Measurements from ENCODE around the gene EYA4.

Gene EYA4

GRCh38 chr6:133359256-133359655, 118.1 kb downstream of the EYA4 start:
- no peak overlapping the region for H3K4me3 ChIP-seq (ENCODE audit: low read length in 2 of 2)

GRCh38 chr6:133359760-133360159, 118.6 kb downstream of the EYA4 start:
- no peaks in the 10 kb centered on the region for H3K4me1 ChIP-seq (ENCODE audit: control insufficient read depth in 2 of 2, insufficient read depth in 2 of 2, low read length in 2 of 2)

More at GRCh38 chr6:133359256-133359655, 118.1 kb downstream of the EYA4 start:
- H3K4me1 ChIP-seq (ENCODE audit: control insufficient read depth in 2 of 2, insufficient read depth in 2 of 2, low read length in 2 of 2) = no peaks in the 10 kb centered on the region
- H3K9me3 ChIP-seq (ENCODE audit: control insufficient read depth in 2 of 2, low read length in 2 of 2) = no peaks in the 10 kb centered on the region
- no peaks in the 10 kb centered on the region for H3K27me3 ChIP-seq (ENCODE audit: control insufficient read depth in 2 of 2, insufficient read depth in 2 of 2, low read length in 2 of 2)
- H3K27ac ChIP-seq (ENCODE audit: low read depth in 2 of 2, low read length in 2 of 2) = no peak overlapping the region
- no peaks in the 10 kb centered on the region for H3K36me3 ChIP-seq (ENCODE audit: control insufficient read depth in 2 of 2, insufficient read depth in 2 of 2, low read length in 2 of 2)
- no peak overlapping the region for H3K9ac ChIP-seq (ENCODE audit: low read depth in 1 of 2, low read length in 2 of 2)

GRCh38 chr6:133360194-133360593, 119.0 kb downstream of the EYA4 start:
- Histone ChIP-seq H3K9me3 (ENCODE audit: control insufficient read depth in 2 of 2, low read length in 2 of 2) (no peaks in the 10 kb centered on the region), H3K36me3 (ENCODE audit: control insufficient read depth in 2 of 2, insufficient read depth in 2 of 2, low read length in 2 of 2) (no peaks in the 10 kb centered on the region), H3K9ac (ENCODE audit: low read depth in 1 of 2, low read length in 2 of 2) (no peak overlapping the region), H3K4me1 (ENCODE audit: control insufficient read depth in 2 of 2, insufficient read depth in 2 of 2, low read length in 2 of 2) (no peaks in the 10 kb centered on the region), H3K4me3 (ENCODE audit: low read length in 2 of 2) (no peak overlapping the region), H3K27me3 (ENCODE audit: control insufficient read depth in 2 of 2, insufficient read depth in 2 of 2, low read length in 2 of 2) (no peaks in the 10 kb centered on the region), H3K27ac (ENCODE audit: low read depth in 2 of 2, low read length in 2 of 2) (no peak overlapping the region)

More at GRCh38 chr6:133359760-133360159, 118.6 kb downstream of the EYA4 start:
- Histone ChIP-seq H3K27me3 (ENCODE audit: control insufficient read depth in 2 of 2, insufficient read depth in 2 of 2, low read length in 2 of 2) (no peaks in the 10 kb centered on the region), H3K4me3 (ENCODE audit: low read length in 2 of 2) (no peak overlapping the region), H3K9ac (ENCODE audit: low read depth in 1 of 2, low read length in 2 of 2) (no peak overlapping the region), H3K27ac (ENCODE audit: low read depth in 2 of 2, low read length in 2 of 2) (no peak overlapping the region), H3K36me3 (ENCODE audit: control insufficient read depth in 2 of 2, insufficient read depth in 2 of 2, low read length in 2 of 2) (no peaks in the 10 kb centered on the region), H3K9me3 (ENCODE audit: control insufficient read depth in 2 of 2, low read length in 2 of 2) (no peaks in the 10 kb centered on the region)

GRCh38 chr6:133362813-133363212, 121.7 kb downstream of the EYA4 start:
- Histone ChIP-seq H3K4me1 (ENCODE audit: control insufficient read depth in 2 of 2, insufficient read depth in 2 of 2, low read length in 2 of 2) (no peaks in the 10 kb centered on the region), H3K9me3 (ENCODE audit: control insufficient read depth in 2 of 2, low read length in 2 of 2) (no peaks in the 10 kb centered on the region), H3K4me3 (ENCODE audit: low read length in 2 of 2) (no peak overlapping the region), H3K27ac (ENCODE audit: low read depth in 2 of 2, low read length in 2 of 2) (no peak overlapping the region), H3K27me3 (ENCODE audit: control insufficient read depth in 2 of 2, insufficient read depth in 2 of 2, low read length in 2 of 2) (no peaks in the 10 kb centered on the region), H3K36me3 (ENCODE audit: control insufficient read depth in 2 of 2, insufficient read depth in 2 of 2, low read length in 2 of 2) (no peaks in the 10 kb centered on the region), H3K9ac (ENCODE audit: low read depth in 1 of 2, low read length in 2 of 2) (no peak overlapping the region)

- no peaks in the 10 kb centered on the region for H3K9me3 ChIP-seq (ENCODE audit: control insufficient read depth in 2 of 2, low read length in 2 of 2)
- no peak overlapping the region for H3K4me3 ChIP-seq (ENCODE audit: low read length in 2 of 2)
- no peaks in the 10 kb centered on the region for H3K4me1 ChIP-seq (ENCODE audit: control insufficient read depth in 2 of 2, insufficient read depth in 2 of 2, low read length in 2 of 2)
- no peaks in the 10 kb centered on the region for H3K36me3 ChIP-seq (ENCODE audit: control insufficient read depth in 2 of 2, insufficient read depth in 2 of 2, low read length in 2 of 2)
- no peak overlapping the region for H3K27ac ChIP-seq (ENCODE audit: low read depth in 2 of 2, low read length in 2 of 2)
- peaks cover 0 to 3% of the 10 kb centered on the region in 2 donors for H3K27me3 ChIP-seq (ENCODE audit: control insufficient read depth in 2 of 2, insufficient read depth in 2 of 2, low read length in 2 of 2)
- no peak overlapping the region for H3K9ac ChIP-seq (ENCODE audit: low read depth in 1 of 2, low read length in 2 of 2)
These were observed 127.5 kb downstream of the EYA4 start for GRCh38 chr6:133368664-133369063.

GRCh38 chr6:133369773-133370272, 128.7 kb downstream of the EYA4 start:
- no peaks in the 10 kb centered on the region for H3K4me1 ChIP-seq (ENCODE audit: control insufficient read depth in 2 of 2, insufficient read depth in 2 of 2, low read length in 2 of 2)
- no peak overlapping the region for H3K9ac ChIP-seq (ENCODE audit: low read depth in 1 of 2, low read length in 2 of 2)
- H3K27me3 ChIP-seq (ENCODE audit: control insufficient read depth in 2 of 2, insufficient read depth in 2 of 2, low read length in 2 of 2) = peaks cover 0 to 3% of the 10 kb centered on the region in 2 donors
- H3K9me3 ChIP-seq (ENCODE audit: control insufficient read depth in 2 of 2, low read length in 2 of 2) = no peaks in the 10 kb centered on the region
- no peaks in the 10 kb centered on the region for H3K36me3 ChIP-seq (ENCODE audit: control insufficient read depth in 2 of 2, insufficient read depth in 2 of 2, low read length in 2 of 2)
- no peak overlapping the region for H3K27ac ChIP-seq (ENCODE audit: low read depth in 2 of 2, low read length in 2 of 2)
- no peak overlapping the region for H3K4me3 ChIP-seq (ENCODE audit: low read length in 2 of 2)

GRCh38 chr6:133376743-133377142, 135.6 kb downstream of the EYA4 start:
- H3K4me3 ChIP-seq (ENCODE audit: low read length in 2 of 2) = no peak overlapping the region
- no peak overlapping the region for H3K27ac ChIP-seq (ENCODE audit: low read depth in 2 of 2, low read length in 2 of 2)
- no peaks in the 10 kb centered on the region for H3K36me3 ChIP-seq (ENCODE audit: control insufficient read depth in 2 of 2, insufficient read depth in 2 of 2, low read length in 2 of 2)
- no peaks in the 10 kb centered on the region for H3K4me1 ChIP-seq (ENCODE audit: control insufficient read depth in 2 of 2, insufficient read depth in 2 of 2, low read length in 2 of 2)
- no peak overlapping the region for H3K9ac ChIP-seq (ENCODE audit: low read depth in 1 of 2, low read length in 2 of 2)
- no peaks in the 10 kb centered on the region for H3K27me3 ChIP-seq (ENCODE audit: control insufficient read depth in 2 of 2, insufficient read depth in 2 of 2, low read length in 2 of 2)
- no peaks in the 10 kb centered on the region for H3K9me3 ChIP-seq (ENCODE audit: control insufficient read depth in 2 of 2, low read length in 2 of 2)

- Histone ChIP-seq H3K36me3 (ENCODE audit: control insufficient read depth in 2 of 2, insufficient read depth in 2 of 2, low read length in 2 of 2) (no peaks in the 10 kb centered on the region), H3K27ac (ENCODE audit: low read depth in 2 of 2, low read length in 2 of 2) (no peak overlapping the region), H3K4me3 (ENCODE audit: low read length in 2 of 2) (no peak overlapping the region), H3K9ac (ENCODE audit: low read depth in 1 of 2, low read length in 2 of 2) (no peak overlapping the region), H3K9me3 (ENCODE audit: control insufficient read depth in 2 of 2, low read length in 2 of 2) (no peaks in the 10 kb centered on the region), H3K27me3 (ENCODE audit: control insufficient read depth in 2 of 2, insufficient read depth in 2 of 2, low read length in 2 of 2) (no peaks in the 10 kb centered on the region), H3K4me1 (ENCODE audit: control insufficient read depth in 2 of 2, insufficient read depth in 2 of 2, low read length in 2 of 2) (no peaks in the 10 kb centered on the region)
These were observed 136.1 kb downstream of the EYA4 start for GRCh38 chr6:133377219-133377618.

GRCh38 chr6:133380047-133380446, 138.9 kb downstream of the EYA4 start:
- no peaks in the 10 kb centered on the region for H3K36me3 ChIP-seq (ENCODE audit: control insufficient read depth in 2 of 2, insufficient read depth in 2 of 2, low read length in 2 of 2)
- H3K27ac ChIP-seq (ENCODE audit: low read depth in 2 of 2, low read length in 2 of 2) = no peak overlapping the region
- H3K9ac ChIP-seq (ENCODE audit: low read depth in 1 of 2, low read length in 2 of 2) = no peak overlapping the region
- H3K27me3 ChIP-seq (ENCODE audit: control insufficient read depth in 2 of 2, insufficient read depth in 2 of 2, low read length in 2 of 2) = no peaks in the 10 kb centered on the region
- H3K9me3 ChIP-seq (ENCODE audit: control insufficient read depth in 2 of 2, low read length in 2 of 2) = no peaks in the 10 kb centered on the region
- no peaks in the 10 kb centered on the region for H3K4me1 ChIP-seq (ENCODE audit: control insufficient read depth in 2 of 2, insufficient read depth in 2 of 2, low read length in 2 of 2)
- no peak overlapping the region for H3K4me3 ChIP-seq (ENCODE audit: low read length in 2 of 2)

GRCh38 chr6:133380723-133381122, 139.6 kb downstream of the EYA4 start:
- no peaks in the 10 kb centered on the region for H3K4me1 ChIP-seq (ENCODE audit: control insufficient read depth in 2 of 2, insufficient read depth in 2 of 2, low read length in 2 of 2)

GRCh38 chr6:133388731-133389130, 147.6 kb downstream of the EYA4 start:
- H3K36me3 ChIP-seq (ENCODE audit: control insufficient read depth in 2 of 2, insufficient read depth in 2 of 2, low read length in 2 of 2) = no peaks in the 10 kb centered on the region
- H3K9me3 ChIP-seq (ENCODE audit: control insufficient read depth in 2 of 2, low read length in 2 of 2) = no peaks in the 10 kb centered on the region
- H3K4me1 ChIP-seq (ENCODE audit: control insufficient read depth in 2 of 2, insufficient read depth in 2 of 2, low read length in 2 of 2) = no peaks in the 10 kb centered on the region
- H3K27me3 ChIP-seq (ENCODE audit: control insufficient read depth in 2 of 2, insufficient read depth in 2 of 2, low read length in 2 of 2) = no peaks in the 10 kb centered on the region
- H3K4me3 ChIP-seq (ENCODE audit: low read length in 2 of 2) = no peak overlapping the region
- H3K9ac ChIP-seq (ENCODE audit: low read depth in 1 of 2, low read length in 2 of 2) = no peak overlapping the region
- no peak overlapping the region for H3K27ac ChIP-seq (ENCODE audit: low read depth in 2 of 2, low read length in 2 of 2)

More at GRCh38 chr6:133380723-133381122, 139.6 kb downstream of the EYA4 start:
- Histone ChIP-seq H3K9ac (ENCODE audit: low read depth in 1 of 2, low read length in 2 of 2) (no peak overlapping the region), H3K9me3 (ENCODE audit: control insufficient read depth in 2 of 2, low read length in 2 of 2) (no peaks in the 10 kb centered on the region), H3K27ac (ENCODE audit: low read depth in 2 of 2, low read length in 2 of 2) (no peak overlapping the region), H3K36me3 (ENCODE audit: control insufficient read depth in 2 of 2, insufficient read depth in 2 of 2, low read length in 2 of 2) (no peaks in the 10 kb centered on the region), H3K27me3 (ENCODE audit: control insufficient read depth in 2 of 2, insufficient read depth in 2 of 2, low read length in 2 of 2) (no peaks in the 10 kb centered on the region), H3K4me3 (ENCODE audit: low read length in 2 of 2) (no peak overlapping the region)
